OCI-LY1 (cell line): ENCODE results near the gene KCNA10.

Source experiments
- H2AFZ ChIP-seq: fragments of 200-600 bp; sonication (generic), shearing (Covaris generic); 2 replicates; pipeline ENCODE4 v1.6.0; 2014; ENCODE audit warnings: antibody characterized with exemption, mild to moderate bottlenecking, low read length
- H3F3A ChIP-seq: fragments of 200-600 bp; sonication (generic), shearing (Covaris generic); 2 replicates; pipeline ENCODE4 v1.6.0; 2014; ENCODE audit warnings: mild to moderate bottlenecking, antibody characterized with exemption, low read length, moderate library complexity; ENCODE audit not compliant: insufficient read depth
- H3K27ac ChIP-seq: fragments of 200-600 bp; sonication (generic); 2 replicates; pipeline ENCODE4 v1.5.1; 2014; ENCODE audit warnings: low read length, mixed run types, mild to moderate bottlenecking, low read depth; ENCODE audit not compliant: poor library complexity, severe bottlenecking
- H3K27me3 ChIP-seq: fragments of 200-600 bp; sonication (generic); 2 replicates; pipeline ENCODE4 v1.6.0; 2014; ENCODE audit warnings: antibody characterized with exemption, mild to moderate bottlenecking, low read length, moderate library complexity; ENCODE audit not compliant: insufficient read depth
- H3K36me3 ChIP-seq: fragments of 200-600 bp; sonication (generic); 2 replicates; pipeline ENCODE4 v1.6.1; 2014; ENCODE audit warnings: mild to moderate bottlenecking, antibody characterized with exemption, low read length, moderate library complexity, mixed read lengths; ENCODE audit not compliant: insufficient read depth
- H3K4me1 ChIP-seq: fragments of 200-600 bp; sonication (generic); 2 replicates; pipeline ENCODE4 v1.5.1; 2014; ENCODE audit warnings: mild to moderate bottlenecking, low read length, moderate library complexity; ENCODE audit not compliant: insufficient read depth, severe bottlenecking
- H3K4me2 ChIP-seq: fragments of 200-600 bp; sonication (generic), shearing (Covaris generic); 2 replicates; pipeline ENCODE4 v1.6.1; 2014; ENCODE audit warnings: low read length
- H3K4me3 ChIP-seq: fragments of 200-600 bp; sonication (generic); 2 replicates; pipeline ENCODE4 v1.5.1; 2014; ENCODE audit warnings: low read length, low read depth, mild to moderate bottlenecking, mixed read lengths; ENCODE audit not compliant: poor library complexity, severe bottlenecking
- H3K79me2 ChIP-seq: fragments of 200-600 bp; shearing (Covaris generic); 2 replicates; pipeline ENCODE4 v1.6.1; 2016; ENCODE audit warnings: mixed run types, low read length, mixed read lengths; ENCODE audit not compliant: insufficient read depth
- H3K9ac ChIP-seq: fragments of 200-600 bp; sonication (generic), shearing (Covaris generic); 2 replicates; pipeline ENCODE4 v1.6.1; 2014; ENCODE audit warnings: mild to moderate bottlenecking, low read length, mixed read lengths
- H3K9me2 ChIP-seq: fragments of 200-600 bp; sonication (generic), shearing (Covaris generic); 2 replicates; pipeline ENCODE4 v1.6.1; 2014; ENCODE audit warnings: low read depth, mild to moderate bottlenecking, low read length, mixed read lengths
- H3K9me3 ChIP-seq: fragments of 200-600 bp; shearing (Covaris generic); 2 replicates; pipeline ENCODE4 v1.6.1; 2014; ENCODE audit warnings: low read length, mixed read lengths
- H4K20me1 ChIP-seq: fragments of 200-600 bp; sonication (generic), shearing (Covaris generic); 2 replicates; pipeline ENCODE4 v1.6.0; 2016; ENCODE audit warnings: mild to moderate bottlenecking, low read length; ENCODE audit not compliant: insufficient read depth
- EZH2 ChIP-seq: fragments of 200-600 bp; sonication (generic), shearing (Covaris generic); IDR thresholded peaks from 2 replicates; pipeline ENCODE4 v1.8.0; 2017; ENCODE audit warnings: borderline replicate concordance, mixed run types, mild to moderate bottlenecking, antibody characterized with exemption, low read length, moderate library complexity, mixed read lengths
- TF ChIP-seq, protein P1 (sequence below): fragments of 200-600 bp; sonication (generic), shearing (Covaris generic); IDR thresholded peaks from 2 replicates; pipeline ENCODE4 v1.5.1; 2017; ENCODE audit warnings: mild to moderate bottlenecking, antibody characterized with exemption, low read length, moderate library complexity, mixed read lengths

Gene KCNA10

DNA sequence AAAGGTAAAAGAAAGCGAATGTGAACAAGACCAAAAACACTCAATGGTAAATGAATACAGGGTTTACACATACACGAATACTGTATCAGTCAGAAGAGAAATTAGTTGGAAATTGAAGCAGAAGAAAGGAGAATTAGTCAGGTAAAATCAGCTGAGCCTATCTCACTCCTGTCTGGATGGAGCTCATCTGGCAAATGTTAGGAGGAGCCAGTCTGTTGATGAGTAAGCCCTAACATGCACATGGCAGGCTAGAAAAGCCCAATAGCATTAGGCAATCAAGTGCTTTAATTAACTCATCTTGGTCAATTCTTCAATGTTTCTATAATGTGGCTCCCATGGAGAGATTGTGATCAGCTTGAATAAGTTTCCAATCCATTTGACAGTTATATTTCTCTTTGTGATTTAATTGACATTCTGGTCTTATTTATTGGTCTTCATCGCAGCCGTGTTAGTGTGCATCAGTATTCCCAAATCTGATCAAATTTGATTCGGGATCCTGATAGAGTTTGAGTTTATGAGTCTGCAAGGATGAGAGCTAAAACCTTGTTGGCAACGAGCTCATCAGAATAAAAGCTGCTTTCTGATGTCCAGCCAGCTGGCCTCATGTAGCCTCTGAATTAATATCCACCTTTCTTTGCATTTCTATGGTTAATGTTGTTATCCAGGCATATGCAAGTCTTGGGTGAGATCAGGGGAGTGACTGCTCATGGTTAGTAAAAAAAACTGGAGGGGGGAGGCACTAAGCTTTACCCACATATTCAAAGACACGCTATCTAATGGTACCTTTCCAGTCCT is 22.1 kb upstream of the KCNA10 start:
- Histone ChIP-seq H4K20me1 (no peaks in the 10 kb centered on the region), H3K4me1 (no peaks in the 10 kb centered on the region), H3K4me2 (no peak overlapping the region), H2AFZ (no peak overlapping the region), H3K27me3 (no peaks in the 10 kb centered on the region), H3K9ac (no peak overlapping the region), H3K9me2 (no peaks in the 10 kb centered on the region), H3F3A (no peaks in the 10 kb centered on the region), H3K36me3 (no peaks in the 10 kb centered on the region), H3K79me2 (no peaks in the 10 kb centered on the region), H3K27ac (no peak overlapping the region), H3K4me3 (no peak overlapping the region), H3K9me3 (no peaks in the 10 kb centered on the region)
- no peak for TF ChIP-seq EZH2
- TF ChIP-seq, protein P1, sequence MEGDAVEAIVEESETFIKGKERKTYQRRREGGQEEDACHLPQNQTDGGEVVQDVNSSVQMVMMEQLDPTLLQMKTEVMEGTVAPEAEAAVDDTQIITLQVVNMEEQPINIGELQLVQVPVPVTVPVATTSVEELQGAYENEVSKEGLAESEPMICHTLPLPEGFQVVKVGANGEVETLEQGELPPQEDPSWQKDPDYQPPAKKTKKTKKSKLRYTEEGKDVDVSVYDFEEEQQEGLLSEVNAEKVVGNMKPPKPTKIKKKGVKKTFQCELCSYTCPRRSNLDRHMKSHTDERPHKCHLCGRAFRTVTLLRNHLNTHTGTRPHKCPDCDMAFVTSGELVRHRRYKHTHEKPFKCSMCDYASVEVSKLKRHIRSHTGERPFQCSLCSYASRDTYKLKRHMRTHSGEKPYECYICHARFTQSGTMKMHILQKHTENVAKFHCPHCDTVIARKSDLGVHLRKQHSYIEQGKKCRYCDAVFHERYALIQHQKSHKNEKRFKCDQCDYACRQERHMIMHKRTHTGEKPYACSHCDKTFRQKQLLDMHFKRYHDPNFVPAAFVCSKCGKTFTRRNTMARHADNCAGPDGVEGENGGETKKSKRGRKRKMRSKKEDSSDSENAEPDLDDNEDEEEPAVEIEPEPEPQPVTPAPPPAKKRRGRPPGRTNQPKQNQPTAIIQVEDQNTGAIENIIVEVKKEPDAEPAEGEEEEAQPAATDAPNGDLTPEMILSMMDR = no peak

DNA sequence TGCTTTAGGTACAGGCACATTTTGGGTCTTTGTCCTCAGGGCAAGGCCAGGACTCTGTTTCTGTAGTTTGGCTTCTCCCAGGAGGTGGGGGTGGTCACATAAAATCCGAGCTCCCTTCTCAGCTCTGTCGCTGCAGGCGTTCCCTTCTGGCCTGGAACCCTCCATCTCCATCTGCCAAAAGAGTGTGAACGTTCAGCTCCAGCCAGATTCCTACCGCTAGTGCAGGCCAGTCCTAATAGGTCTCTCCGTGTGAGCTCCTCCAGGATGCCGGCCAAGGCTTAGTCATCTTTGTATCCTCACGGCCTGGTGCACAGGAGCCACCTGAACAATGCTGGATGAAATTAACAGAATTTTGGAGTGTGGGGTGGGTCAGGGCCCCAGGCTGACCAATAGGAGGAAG is 19.9 kb upstream of the KCNA10 start:
- Histone ChIP-seq H3K9ac (no peak overlapping the region), H3K4me2 (no peak overlapping the region), H3F3A (no peaks in the 10 kb centered on the region), H3K27me3 (no peaks in the 10 kb centered on the region), H3K79me2 (no peaks in the 10 kb centered on the region), H3K4me3 (no peak overlapping the region), H4K20me1 (no peaks in the 10 kb centered on the region), H3K27ac (no peak overlapping the region), H3K9me2 (no peaks in the 10 kb centered on the region), H2AFZ (no peak overlapping the region), H3K4me1 (no peaks in the 10 kb centered on the region), H3K9me3 (no peaks in the 10 kb centered on the region), H3K36me3 (no peaks in the 10 kb centered on the region)
- no peak for TF ChIP-seq EZH2
- TF ChIP-seq, protein P1 = no peak

DNA sequence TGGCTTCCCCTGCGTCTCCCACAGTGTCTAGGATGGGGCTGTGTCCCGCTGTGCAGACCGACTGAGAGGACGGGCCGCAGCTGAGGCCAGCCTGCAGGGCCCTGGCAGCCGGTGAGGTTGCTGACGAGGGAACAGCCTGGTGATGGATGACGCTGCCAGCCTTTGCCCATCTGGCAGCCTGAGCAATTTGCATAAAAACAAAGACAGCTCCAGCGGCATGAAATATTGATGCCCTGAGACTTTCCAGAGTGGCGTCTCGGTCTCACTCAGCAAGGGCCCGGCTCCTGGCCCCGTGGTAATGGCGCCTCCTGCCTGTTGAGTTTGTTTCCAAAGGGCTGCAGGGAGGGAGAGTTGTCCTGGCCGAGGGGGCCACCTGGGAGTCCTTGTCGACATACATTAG is 19.1 kb upstream of the KCNA10 start:
- Histone ChIP-seq H3K27ac (no peak overlapping the region), H3K9me3 (no peaks in the 10 kb centered on the region), H2AFZ (no peak overlapping the region), H4K20me1 (no peaks in the 10 kb centered on the region), H3K79me2 (no peaks in the 10 kb centered on the region), H3K9me2 (no peaks in the 10 kb centered on the region), H3K9ac (no peak overlapping the region), H3K4me1 (no peaks in the 10 kb centered on the region), H3F3A (no peaks in the 10 kb centered on the region), H3K4me3 (no peak overlapping the region), H3K4me2 (no peak overlapping the region), H3K36me3 (no peaks in the 10 kb centered on the region), H3K27me3 (no peaks in the 10 kb centered on the region)
- TF ChIP-seq EZH2 = no peak
- TF ChIP-seq, protein P1 = no peak; the same call in 1 of the 2 replicates
